Measurements from ENCODE around the gene BTN1A1. TPM values are rescaled to one million over a fixed set of nuclear protein-coding genes. Genes with fewer than 3 reads are reported as not detected.

Gene BTN1A1
- total and polyA plus RNA-seq, 9 of the 15 experiments (the other 6 are each of a cell fraction or from before 2014, with no cell fraction given): 0.01 to 0.15 (median 0.06) TPM; not detected in 4

- TF ChIP-seq ZNF318 (IDR thresholded peaks at IDR 0.05; ENCODE audit: borderline replicate concordance in 1 of 2, low read depth in 1 of 2) (no peak), EP400 (IDR thresholded peaks at IDR 0.05) (no peak), TAF7 (tag; IDR thresholded peaks at IDR 0.05) (peak; percentile 33; the same call in 1 of the 2 replicates), PYGO2 (tag; IDR thresholded peaks at IDR 0.05) (peak; percentile 70; the same call in 1 of the 2 replicates), TAF1 (IDR thresholded peaks at IDR 0.05; ENCODE audit: control insufficient read depth, extremely low read depth, insufficient read depth, low read length, severe bottlenecking) (no peak), ZNF436 (CRISPR knock-in tag; IDR thresholded peaks at IDR 0.05) (no peak), ZNF655 (CRISPR knock-in tag; IDR thresholded peaks at IDR 0.05) (no peak), TRIM25 (IDR thresholded peaks at IDR 0.05; ENCODE audit: borderline replicate concordance) (no peak), ZSCAN32 (CRISPR knock-in tag; IDR thresholded peaks at IDR 0.05) (no peak), MLX (CRISPR knock-in tag; conservative IDR thresholded peaks at IDR 0.05) (no peak), JUND (IDR thresholded peaks at IDR 0.05; ENCODE audit: borderline replicate concordance, low read depth, low read length) (no peak), JUND (tag; IDR thresholded peaks at IDR 0.05; ENCODE audit: borderline replicate concordance, low read depth, low read length) (no peak), ZNF444 (CRISPR knock-in tag; IDR thresholded peaks at IDR 0.05) (no peak), MYNN (IDR thresholded peaks at IDR 0.05) (no peak), MYNN (CRISPR knock-in tag; IDR thresholded peaks at IDR 0.05) (no peak), ZNF589 (CRISPR knock-in tag; IDR thresholded peaks at IDR 0.05; ENCODE audit: low read depth) (peak; percentile 55; the same call in 1 of the 2 replicates)
Observed at GRCh38 chr6:26491604-26492003, 8.5 kb upstream of the BTN1A1 start (continued).
